SK-N-SH (cell line): ENCODE data around the gene COX4I2. TPM values are rescaled to one million over a fixed set of nuclear protein-coding genes. Genes with fewer than 3 reads are reported as not detected.

Experiments used
- CTCF ChIA-PET: fragments of 300-600, 350-600 bp; formaldehyde crosslinking; extraction: SDS; loops from one replicate; lab custom pipeline; 2021; lab: Yijun Ruan, JAX
- POLR2A ChIA-PET: fragments of 350-600 bp; sonication (Branson Sonifier 250); formaldehyde crosslinking; extraction: SDS; loops from one replicate; lab custom pipeline; 2020; ENCODE audit warnings: antibody characterized with exemption, inconsistent platforms; lab: Yijun Ruan, JAX
- DNase-seq: peaks from one replicate; pipeline ENCODE4 v3.0.0; 2012
- H2AFZ ChIP-seq: fragments of 200-600 bp; sonication (generic); 2 replicates; pipeline ENCODE4 v1.8.1; 2016; ENCODE audit warnings: antibody characterized with exemption, mild to moderate bottlenecking, low read depth
- H3F3A ChIP-seq: fragments of 200-600 bp; sonication (generic); replicated peaks from 2 replicates; pipeline ENCODE3; 2016; ENCODE audit warnings: antibody characterized with exemption, mild to moderate bottlenecking; ENCODE audit not compliant: insufficient read depth
- H3K27ac ChIP-seq, 2 experiments: fragments of 200-500 bp in 1 of 2; fragments of 200-600 bp in 1 of 2; sonication (Bioruptor generic) in 1 of 2; sonication (generic), shearing (Covaris generic) in 1 of 2; 2 replicates each; pipeline versions ENCODE4 v1.5.1 to v1.6.1; 2014 to 2016; ENCODE audit warnings: low read depth in 2 of 2, inconsistent platforms in 1 of 2, low read length in 1 of 2, mild to moderate bottlenecking in 1 of 2, mixed read lengths in 1 of 2
- H3K27me3 ChIP-seq: fragments of 200-600 bp; sonication (generic), shearing (Covaris generic); 2 replicates; pipeline ENCODE4 v1.6.1; 2016; ENCODE audit warnings: mixed run types; ENCODE audit not compliant: insufficient read depth
- H3K36me3 ChIP-seq, 2 experiments: fragments of 200-500 bp in 1 of 2; fragments of 200-600 bp in 1 of 2; sonication (Bioruptor generic) in 1 of 2; sonication (generic) in 1 of 2; replicated peaks in 1 of 2; 2 replicates each; pipeline versions ENCODE3 to v1.5.1; 2014 to 2016; ENCODE audit warnings: low read length in 1 of 2, mild to moderate bottlenecking in 1 of 2; ENCODE audit not compliant: insufficient read depth in 2 of 2, control insufficient read depth in 1 of 2
- H3K4me1 ChIP-seq, 2 experiments: fragments of 200-500 bp in 1 of 2; fragments of 200-600 bp in 1 of 2; sonication (Bioruptor generic) in 1 of 2; sonication (generic), shearing (Covaris generic) in 1 of 2; 2 replicates each; pipeline versions ENCODE4 v1.5.1 to v1.6.1; 2014 to 2016; ENCODE audit warnings: low read depth in 1 of 2, low read length in 1 of 2, mixed run types in 1 of 2; ENCODE audit not compliant: insufficient read depth in 2 of 2, control insufficient read depth in 1 of 2
- H3K4me2 ChIP-seq: fragments of 200-600 bp; sonication (generic), shearing (Covaris generic); 2 replicates; pipeline ENCODE4 v1.6.1; 2017; ENCODE audit warnings: mixed run types
- H3K4me3 ChIP-seq, 2 experiments: fragments of 200-500 bp in 1 of 2; fragments of 200-600 bp in 1 of 2; sonication (Bioruptor generic) in 1 of 2; sonication (generic), shearing (Covaris generic) in 1 of 2; 2 replicates each; pipeline versions ENCODE4 v1.5.1 to v1.8.1; 2014 to 2016; ENCODE audit warnings: low read depth in 2 of 2, inconsistent platforms in 1 of 2, low read length in 1 of 2, mild to moderate bottlenecking in 1 of 2, mixed read lengths in 1 of 2, moderate library complexity in 1 of 2
- H3K79me2 ChIP-seq: fragments of 200-600 bp; sonication (generic); 2 replicates; pipeline ENCODE4 v1.8.1; 2017; ENCODE audit warnings: mild to moderate bottlenecking; ENCODE audit not compliant: insufficient read depth
- H3K9ac ChIP-seq: fragments of 200-600 bp; sonication (generic); 2 replicates; pipeline ENCODE4 v1.6.1; 2017; ENCODE audit warnings: mixed run types
- H3K9me2 ChIP-seq: fragments of 200-600 bp; sonication (generic); 2 replicates; pipeline ENCODE4 v1.6.1; 2017; ENCODE audit warnings: mixed run types
- H3K9me3 ChIP-seq: fragments of 200-600 bp; sonication (generic); 2 replicates; pipeline ENCODE4 v1.6.1; 2017; ENCODE audit warnings: mixed run types, mild to moderate bottlenecking, moderate library complexity
- H4K20me1 ChIP-seq: fragments of 200-600 bp; sonication (generic); 2 replicates; pipeline ENCODE4 v1.6.1; 2017; ENCODE audit warnings: mild to moderate bottlenecking, mixed run types; ENCODE audit not compliant: insufficient read depth
- CHD2 ChIP-seq: fragments of 150-350 bp; IDR thresholded peaks from 2 replicates; pipeline ENCODE4 v1.6.1; 2018; ENCODE audit warnings: low read length; ENCODE audit not compliant: partially characterized antibody
- EP300 ChIP-seq, 2 experiments: IDR thresholded peaks; 2 replicates each; pipeline versions ENCODE4 v1.4.0 to v1.6.1; 2012; ENCODE audit warnings: borderline replicate concordance in 1 of 2, low read depth in 1 of 2, low read length in 1 of 2
- EZH2phosphoT487 ChIP-seq: fragments of 200-600 bp; sonication (generic); IDR thresholded peaks from 2 replicates; pipeline ENCODE4 v1.6.1; 2017; ENCODE audit warnings: low read depth, mixed run types, mild to moderate bottlenecking, antibody characterized with exemption, moderate library complexity, borderline replicate concordance
- FOSL2 ChIP-seq: IDR thresholded peaks from 2 replicates; pipeline ENCODE4 v1.4.0; 2012; ENCODE audit warnings: low read depth, mild to moderate bottlenecking, moderate library complexity, borderline replicate concordance
- IRF3 ChIP-seq: fragments of 150-350 bp; IDR thresholded peaks from 2 replicates; pipeline ENCODE4 v1.6.1; 2016; ENCODE audit warnings: mild to moderate bottlenecking, low read depth, low read length
- MEF2A ChIP-seq: IDR thresholded peaks from 2 replicates; pipeline ENCODE4 v1.4.0; 2012; ENCODE audit warnings: low read depth, borderline replicate concordance
- NFIC ChIP-seq: IDR thresholded peaks from 2 replicates; pipeline ENCODE4 v1.4.0; 2012; ENCODE audit warnings: borderline replicate concordance
- PBX3 ChIP-seq: IDR thresholded peaks from 2 replicates; pipeline ENCODE4; 2012
- RCOR1 ChIP-seq: fragments of 150-350 bp; IDR thresholded peaks from 2 replicates; pipeline ENCODE4 v1.6.1; 2017; ENCODE audit warnings: antibody characterized with exemption, low read length
- RXRA ChIP-seq: IDR thresholded peaks from 2 replicates; pipeline ENCODE4 v1.4.0; 2012; ENCODE audit warnings: low read depth, mild to moderate bottlenecking, borderline replicate concordance
- SIN3A ChIP-seq: IDR thresholded peaks from 2 replicates; pipeline ENCODE4 v1.6.1; 2012; ENCODE audit warnings: low read depth, mild to moderate bottlenecking, low read length, moderate library complexity, borderline replicate concordance
- TAF1 ChIP-seq: IDR thresholded peaks from 2 replicates; pipeline ENCODE4 v1.6.1; 2012; ENCODE audit warnings: low read depth, mild to moderate bottlenecking, low read length, moderate library complexity, borderline replicate concordance
- TCF12 ChIP-seq: IDR thresholded peaks from 2 replicates; pipeline ENCODE4 v1.4.0; 2012
- TEAD4 ChIP-seq: IDR thresholded peaks from 2 replicates; pipeline ENCODE4 v1.4.0; 2012; ENCODE audit warnings: mild to moderate bottlenecking, borderline replicate concordance; ENCODE audit not compliant: insufficient read depth
- YY1 ChIP-seq: IDR thresholded peaks from 2 replicates; pipeline ENCODE4 v1.4.0; 2012; ENCODE audit warnings: low read depth, mild to moderate bottlenecking
- WGBS: methylation state at CpG from one replicate; pipeline ENCODE4 v1.1.6; 2017; ENCODE audit warnings: low lambda C conversion rate; 5-methylcytosine and 5-hydroxymethylcytosine counted together
- polyA plus RNA-seq, 3 experiments: library from polyadenylated mRNA; depleted of rRNA; stranded (reverse); fragments of >200 nt; gene quantifications; 2 replicates each; pipeline ENCODE4 v1.2.3, GENCODE V29; 2012
- TF ChIP-seq, protein P1 (sequence below): IDR thresholded peaks from 2 replicates; pipeline ENCODE4 v1.6.1; 2012; ENCODE audit warnings: mild to moderate bottlenecking, low read depth, low read length, moderate library complexity
- TF ChIP-seq, protein P2 (sequence below): IDR thresholded peaks from 2 replicates; pipeline ENCODE4 v1.4.0; 2012; ENCODE audit warnings: low read depth, borderline replicate concordance
- TF ChIP-seq, protein P3 (sequence below): IDR thresholded peaks from 2 replicates; pipeline ENCODE4 v1.4.0; 2012; ENCODE audit warnings: low read depth, borderline replicate concordance

The COX4I2 gene
- polyA plus RNA-seq, 1 of the 3 experiments (the other 2 are of a cell fraction): 0.21 TPM

- no peaks in the 10 kb centered on the region for H3K27me3 ChIP-seq
- peaks cover 40% of the 10 kb centered on the region for H3K79me2 ChIP-seq
- DNase-seq: peak; percentile 81
- peaks cover 20% of the 10 kb centered on the region for H4K20me1 ChIP-seq
- H3K4me2 ChIP-seq: peak overlapping the region; percentile 91
- peaks cover 76% of the 10 kb centered on the region for H3F3A ChIP-seq
- ChIA-PET CTCF (interaction anchor here (0.6 to 33.9 kb wide), 6 partner anchors 17 to 238 kb away, joined by 3 to 1802 read pairs (median 4); no protein-coding TSS in a partner anchor), POLR2A (interaction anchor here (0.9 to 7.4 kb wide), 4 partner anchors 13 to 46 kb away, joined by 4 to 181 read pairs (median 28); no protein-coding TSS in a partner anchor)
- H3K4me1 ChIP-seq: peaks cover 22 to 40% of the 10 kb centered on the region in 2 experiments
- WGBS: 8% methylated on average over 21 of the region's 45 CpGs
- no peaks in the 10 kb centered on the region for H3K9me3 ChIP-seq
- peak overlapping the region; percentile 30 to 96; a peak in 3 of 4 replicates for H3K4me3 ChIP-seq
- H3K9me2 ChIP-seq: no peaks in the 10 kb centered on the region
- peak overlapping the region; percentile 90 to 100 for H3K27ac ChIP-seq
- peak overlapping the region; percentile 100 for H3K9ac ChIP-seq
- no peak for TF ChIP-seq EZH2phosphoT487
- TF ChIP-seq, protein P1, sequence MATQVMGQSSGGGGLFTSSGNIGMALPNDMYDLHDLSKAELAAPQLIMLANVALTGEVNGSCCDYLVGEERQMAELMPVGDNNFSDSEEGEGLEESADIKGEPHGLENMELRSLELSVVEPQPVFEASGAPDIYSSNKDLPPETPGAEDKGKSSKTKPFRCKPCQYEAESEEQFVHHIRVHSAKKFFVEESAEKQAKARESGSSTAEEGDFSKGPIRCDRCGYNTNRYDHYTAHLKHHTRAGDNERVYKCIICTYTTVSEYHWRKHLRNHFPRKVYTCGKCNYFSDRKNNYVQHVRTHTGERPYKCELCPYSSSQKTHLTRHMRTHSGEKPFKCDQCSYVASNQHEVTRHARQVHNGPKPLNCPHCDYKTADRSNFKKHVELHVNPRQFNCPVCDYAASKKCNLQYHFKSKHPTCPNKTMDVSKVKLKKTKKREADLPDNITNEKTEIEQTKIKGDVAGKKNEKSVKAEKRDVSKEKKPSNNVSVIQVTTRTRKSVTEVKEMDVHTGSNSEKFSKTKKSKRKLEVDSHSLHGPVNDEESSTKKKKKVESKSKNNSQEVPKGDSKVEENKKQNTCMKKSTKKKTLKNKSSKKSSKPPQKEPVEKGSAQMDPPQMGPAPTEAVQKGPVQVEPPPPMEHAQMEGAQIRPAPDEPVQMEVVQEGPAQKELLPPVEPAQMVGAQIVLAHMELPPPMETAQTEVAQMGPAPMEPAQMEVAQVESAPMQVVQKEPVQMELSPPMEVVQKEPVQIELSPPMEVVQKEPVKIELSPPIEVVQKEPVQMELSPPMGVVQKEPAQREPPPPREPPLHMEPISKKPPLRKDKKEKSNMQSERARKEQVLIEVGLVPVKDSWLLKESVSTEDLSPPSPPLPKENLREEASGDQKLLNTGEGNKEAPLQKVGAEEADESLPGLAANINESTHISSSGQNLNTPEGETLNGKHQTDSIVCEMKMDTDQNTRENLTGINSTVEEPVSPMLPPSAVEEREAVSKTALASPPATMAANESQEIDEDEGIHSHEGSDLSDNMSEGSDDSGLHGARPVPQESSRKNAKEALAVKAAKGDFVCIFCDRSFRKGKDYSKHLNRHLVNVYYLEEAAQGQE: no peak
- peak; percentile 66; the same call in 1 of the 2 replicates for TF ChIP-seq TEAD4
- peak; percentile 70; the same call in 1 of the 2 replicates for TF ChIP-seq RXRA
- peak; percentile 8; the same call in 1 of the 2 replicates for TF ChIP-seq TAF1
- peak; percentile 63 for TF ChIP-seq RCOR1
- peak; percentile 40; the same call in 1 of the 2 replicates for TF ChIP-seq YY1
- TF ChIP-seq TCF12: peak; percentile 91
- TF ChIP-seq EP300 (IDR thresholded peaks at IDR 0.05; ENCODE audit: borderline replicate concordance in 1 of 2, low read depth in 1 of 2, low read length in 1 of 2): peak; percentile 66 to 91; a peak in 3 of 4 replicates
- TF ChIP-seq, protein P2, sequence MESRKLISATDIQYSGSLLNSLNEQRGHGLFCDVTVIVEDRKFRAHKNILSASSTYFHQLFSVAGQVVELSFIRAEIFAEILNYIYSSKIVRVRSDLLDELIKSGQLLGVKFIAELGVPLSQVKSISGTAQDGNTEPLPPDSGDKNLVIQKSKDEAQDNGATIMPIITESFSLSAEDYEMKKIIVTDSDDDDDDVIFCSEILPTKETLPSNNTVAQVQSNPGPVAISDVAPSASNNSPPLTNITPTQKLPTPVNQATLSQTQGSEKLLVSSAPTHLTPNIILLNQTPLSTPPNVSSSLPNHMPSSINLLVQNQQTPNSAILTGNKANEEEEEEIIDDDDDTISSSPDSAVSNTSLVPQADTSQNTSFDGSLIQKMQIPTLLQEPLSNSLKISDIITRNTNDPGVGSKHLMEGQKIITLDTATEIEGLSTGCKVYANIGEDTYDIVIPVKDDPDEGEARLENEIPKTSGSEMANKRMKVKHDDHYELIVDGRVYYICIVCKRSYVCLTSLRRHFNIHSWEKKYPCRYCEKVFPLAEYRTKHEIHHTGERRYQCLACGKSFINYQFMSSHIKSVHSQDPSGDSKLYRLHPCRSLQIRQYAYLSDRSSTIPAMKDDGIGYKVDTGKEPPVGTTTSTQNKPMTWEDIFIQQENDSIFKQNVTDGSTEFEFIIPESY: peak; percentile 31; the same call in 1 of the 2 replicates
- no peak for TF ChIP-seq IRF3
- peak; percentile 15; the same call in 1 of the 2 replicates for TF ChIP-seq SIN3A
- TF ChIP-seq, protein P3, sequence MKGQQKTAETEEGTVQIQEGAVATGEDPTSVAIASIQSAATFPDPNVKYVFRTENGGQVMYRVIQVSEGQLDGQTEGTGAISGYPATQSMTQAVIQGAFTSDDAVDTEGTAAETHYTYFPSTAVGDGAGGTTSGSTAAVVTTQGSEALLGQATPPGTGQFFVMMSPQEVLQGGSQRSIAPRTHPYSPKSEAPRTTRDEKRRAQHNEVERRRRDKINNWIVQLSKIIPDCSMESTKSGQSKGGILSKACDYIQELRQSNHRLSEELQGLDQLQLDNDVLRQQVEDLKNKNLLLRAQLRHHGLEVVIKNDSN: 0 out of 2 replicates have a peak, but pooled peaks have one; percentile 5
- TF ChIP-seq CHD2: no peak
- peak; percentile 7; the same call in 1 of the 2 replicates for TF ChIP-seq FOSL2
- TF ChIP-seq PBX3: peak; percentile 58
- peak; percentile 30; the same call in 1 of the 2 replicates for TF ChIP-seq MEF2A
- peak; percentile 87 for TF ChIP-seq NFIC
- H3K36me3 ChIP-seq: peaks cover 0 to 18% of the 10 kb centered on the region in 2 experiments
- no peak overlapping the region for H2AFZ ChIP-seq
These were observed 29.3 kb upstream of the COX4I2 start for GRCh38 chr20:31608251-31608945.
